ENCODE results near the gene SIRPA. TPM values are rescaled to one million over a fixed set of nuclear protein-coding genes. Genes with fewer than 3 reads are reported as not detected.

The SIRPA gene
- polyA plus RNA-seq, 3 donors from 2014 or later = 0.29 to 0.39 TPM; not detected in 1

- Mint-ChIP-seq H3K27ac (no peak overlapping the region), H3K4me1 (no peaks in the 10 kb centered on the region), H3K27me3 (ENCODE audit: low read depth in 3 of 3) (peaks cover 0 to 11% (median 8%) of the 10 kb centered on the region in 3 donors), H3K4me3 (no peak overlapping the region), H3K36me3 (no peaks in the 10 kb centered on the region), H3K9me3 (no peaks in the 10 kb centered on the region)
- DNase-seq = no peak
Observed at GRCh38 chr20:1887756-1888155, 7.5 kb upstream of the SIRPA start.

DNA sequence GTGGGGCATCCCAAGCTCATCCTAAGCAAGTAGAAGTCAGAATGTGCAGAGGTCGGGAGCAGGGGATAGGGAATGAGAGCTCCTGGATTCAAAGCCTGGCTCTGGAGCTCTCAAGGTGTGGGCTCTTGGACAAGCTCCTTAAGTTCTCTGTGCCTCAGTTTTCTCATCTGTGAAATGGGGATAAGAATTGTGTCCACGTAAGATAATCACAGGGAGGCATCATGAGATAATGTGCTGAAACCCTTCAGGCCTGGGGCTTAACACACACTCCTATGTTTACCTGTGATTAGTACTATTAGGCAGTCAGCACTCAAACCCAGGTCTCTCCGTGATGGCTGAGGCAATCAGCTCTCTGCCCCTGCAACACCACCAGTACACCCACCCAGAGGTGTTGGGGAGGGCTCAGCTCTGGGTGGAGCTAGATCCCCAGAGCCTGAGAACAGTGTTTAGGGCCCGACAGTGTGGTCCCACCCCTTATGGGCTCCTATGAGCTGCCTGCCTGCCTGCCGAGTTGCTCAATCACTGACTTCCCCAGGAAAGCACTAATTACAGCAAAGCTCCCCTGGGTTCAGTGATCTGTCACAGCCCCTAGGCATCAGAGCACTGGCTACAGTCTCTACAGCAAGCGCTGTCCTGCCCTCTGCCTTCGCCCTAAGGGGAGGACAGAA, 6.3 kb upstream of the SIRPA start:
- H3K9me3 Mint-ChIP-seq = no peaks in the 10 kb centered on the region
- H3K4me1 Mint-ChIP-seq = no peaks in the 10 kb centered on the region
- H3K36me3 Mint-ChIP-seq = no peaks in the 10 kb centered on the region
- no peak overlapping the region for H3K4me3 Mint-ChIP-seq
- H3K27me3 Mint-ChIP-seq (ENCODE audit: low read depth in 3 of 3) = peaks cover 0 to 11% (median 8%) of the 10 kb centered on the region in 3 donors
- DNase-seq = no peak
- H3K27ac Mint-ChIP-seq = no peak overlapping the region

DNA sequence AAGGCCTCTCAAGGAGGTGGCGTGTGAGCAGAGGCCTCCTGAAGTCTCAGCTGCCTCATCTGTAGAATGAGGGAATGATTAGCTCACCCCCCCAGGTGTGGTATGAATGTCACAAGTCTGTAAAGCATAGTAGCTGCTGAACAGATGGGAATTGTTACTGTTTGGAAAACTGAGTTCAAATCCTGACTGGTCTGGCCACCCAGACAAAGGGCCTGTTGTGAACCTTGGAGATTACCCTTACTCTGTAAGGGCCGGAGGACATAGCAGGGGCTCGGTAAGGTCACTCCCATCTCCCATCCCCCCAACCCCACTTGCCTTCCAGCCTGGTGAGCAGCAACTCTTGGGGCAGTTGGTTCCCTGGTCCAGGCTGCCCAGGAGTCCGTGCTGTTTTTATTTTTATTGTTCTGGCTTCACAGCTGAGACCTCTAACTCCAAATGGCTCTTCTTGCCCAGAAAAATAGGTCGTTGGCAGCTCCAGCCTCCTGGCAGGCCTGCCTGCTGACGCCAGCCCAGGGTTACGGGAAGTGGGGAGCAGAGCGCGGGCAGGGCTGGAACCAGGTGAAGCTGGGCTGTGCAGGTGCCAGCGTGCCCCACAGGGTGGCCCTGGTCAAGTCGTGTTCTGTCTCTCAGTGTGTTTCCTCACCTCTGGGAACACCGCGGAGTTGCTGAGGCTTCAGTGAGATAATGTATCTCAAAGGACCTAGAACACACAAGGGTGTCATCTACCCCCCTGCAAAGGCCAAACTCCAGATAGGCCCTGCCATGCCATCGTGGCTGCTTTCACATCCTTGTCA, 4.5 kb upstream of the SIRPA start:
- H3K9me3 Mint-ChIP-seq = no peaks in the 10 kb centered on the region
- no peak overlapping the region for H3K27ac Mint-ChIP-seq
- H3K4me3 Mint-ChIP-seq = no peak overlapping the region
- H3K4me1 Mint-ChIP-seq = no peaks in the 10 kb centered on the region
- DNase-seq = no peak
- H3K27me3 Mint-ChIP-seq (ENCODE audit: low read depth in 3 of 3) = peaks cover 2 to 8% (median 6%) of the 10 kb centered on the region in 3 donors
- H3K36me3 Mint-ChIP-seq = no peaks in the 10 kb centered on the region

- Mint-ChIP-seq H3K27me3 (ENCODE audit: low read depth in 3 of 3) (peaks cover 7 to 11% (median 9%) of the 10 kb centered on the region in 3 donors), H3K36me3 (no peaks in the 10 kb centered on the region), H3K27ac (no peak overlapping the region), H3K9me3 (no peaks in the 10 kb centered on the region), H3K4me1 (peaks cover 0 to 4% of the 10 kb centered on the region in 2 donors), H3K4me3 (no peak overlapping the region)
- DNase-seq = no peak
Observed at GRCh38 chr20:1891263-1892118, 3.7 kb upstream of the SIRPA start.

- H3K36me3 Mint-ChIP-seq = no peaks in the 10 kb centered on the region
- no peak overlapping the region for H3K27ac Mint-ChIP-seq
- peaks cover 7 to 11% (median 9%) of the 10 kb centered on the region in 3 donors for H3K27me3 Mint-ChIP-seq (ENCODE audit: low read depth in 3 of 3)
- peaks cover 0 to 4% of the 10 kb centered on the region in 2 donors for H3K4me1 Mint-ChIP-seq
- DNase-seq = no peak
- H3K4me3 Mint-ChIP-seq = no peak overlapping the region
- no peaks in the 10 kb centered on the region for H3K9me3 Mint-ChIP-seq
Observed at GRCh38 chr20:1892119-1892385, 3.2 kb upstream of the SIRPA start.

GRCh38 chr20:1893721-1894470, 1.3 kb upstream of the SIRPA start:
- Mint-ChIP-seq H3K36me3 (no peaks in the 10 kb centered on the region), H3K27me3 (ENCODE audit: low read depth in 3 of 3) (peaks cover 2 to 16% (median 7%) of the 10 kb centered on the region in 3 donors), H3K9me3 (no peaks in the 10 kb centered on the region), H3K27ac (no peak overlapping the region), H3K4me3 (peak overlapping the region in 1 of 5 donors; percentile 26), H3K4me1 (peaks cover 0 to 4% of the 10 kb centered on the region in 2 donors)
- DNase-seq = no peak

DNA sequence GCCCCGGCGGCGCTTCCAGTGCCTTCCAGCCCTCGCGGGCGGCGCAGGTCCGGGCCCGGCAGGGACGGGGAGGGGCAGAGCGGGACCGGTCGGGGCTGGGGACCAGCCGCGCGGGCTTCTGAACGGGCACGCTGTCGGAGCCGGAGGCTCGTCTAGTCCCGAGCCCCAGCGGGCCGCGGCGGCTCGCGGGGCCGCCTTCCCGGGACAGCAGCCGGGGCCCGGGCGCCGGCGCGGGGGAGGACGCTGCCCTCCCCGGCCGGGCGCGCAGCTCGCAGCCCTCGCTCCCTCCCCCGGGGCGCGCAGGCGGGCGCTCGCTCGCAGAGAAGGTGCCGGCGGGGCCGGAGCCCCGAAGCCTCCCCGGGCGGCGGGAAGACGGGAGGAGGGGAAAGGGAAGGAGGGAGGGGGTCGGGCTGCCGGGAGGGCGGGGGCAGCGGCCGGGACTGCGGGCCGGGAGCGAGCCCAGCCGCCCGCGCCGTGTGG, 696 bp upstream of the SIRPA start:
- H3K36me3 Mint-ChIP-seq = no peaks in the 10 kb centered on the region
- no peak for DNase-seq
- no peak overlapping the region for H3K27ac Mint-ChIP-seq
- H3K27me3 Mint-ChIP-seq (ENCODE audit: low read depth in 3 of 3) = peaks cover 2 to 18% (median 9%) of the 10 kb centered on the region in 3 donors
- no peaks in the 10 kb centered on the region for H3K9me3 Mint-ChIP-seq
- no peak overlapping the region for H3K4me3 Mint-ChIP-seq
- peaks cover 0 to 4% of the 10 kb centered on the region in 2 donors for H3K4me1 Mint-ChIP-seq

- H3K36me3 Mint-ChIP-seq = no peaks in the 10 kb centered on the region
- H3K4me3 Mint-ChIP-seq = peak overlapping the region in 3 of 5 donors; percentile 7 to 21 (median 18)
- H3K9me3 Mint-ChIP-seq = no peaks in the 10 kb centered on the region
- peaks cover 0 to 4% of the 10 kb centered on the region in 2 donors for H3K4me1 Mint-ChIP-seq
- DNase-seq = no peak
- H3K27me3 Mint-ChIP-seq (ENCODE audit: low read depth in 3 of 3) = peaks cover 2 to 17% (median 10%) of the 10 kb centered on the region in 3 donors
- no peak overlapping the region for H3K27ac Mint-ChIP-seq
Observed at GRCh38 chr20:1895674-1896483, 672 bp downstream of the SIRPA start.

DNA sequence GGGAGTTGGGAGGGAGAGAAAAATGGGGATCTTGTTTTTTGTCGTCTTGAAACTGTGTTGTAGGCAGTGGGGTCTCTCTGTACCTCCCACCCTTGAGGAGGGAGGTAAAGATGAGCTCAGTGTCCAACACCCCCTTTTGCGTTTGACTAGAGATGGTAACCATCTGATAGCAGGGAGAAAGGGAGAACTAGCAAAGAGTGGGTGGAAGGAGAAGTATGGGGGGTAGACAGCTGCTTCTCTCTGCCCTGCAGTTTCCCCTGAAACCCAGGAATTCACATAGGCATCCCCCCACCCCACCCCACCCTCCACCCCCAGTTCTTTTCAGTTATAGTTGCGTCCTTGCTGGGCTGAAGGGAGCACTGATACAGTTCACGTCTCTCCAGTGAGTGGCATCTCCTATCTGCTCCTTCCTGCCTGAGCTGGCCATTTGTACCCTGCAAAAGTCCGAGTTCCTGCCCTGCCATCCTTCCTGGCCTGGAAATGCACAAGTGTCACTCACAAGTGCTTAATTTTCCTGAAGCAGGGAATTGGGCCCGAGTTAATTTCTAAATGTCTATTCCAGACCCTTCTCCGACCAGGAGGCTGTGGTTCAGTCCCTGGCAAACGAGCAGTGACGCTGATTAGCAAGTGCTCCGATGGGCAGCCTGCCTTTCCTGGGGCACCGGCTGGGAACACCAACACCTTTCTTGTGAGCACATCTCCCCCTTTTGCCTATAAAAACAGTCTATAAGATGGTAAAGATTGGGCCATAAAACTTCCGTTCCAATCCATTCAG, 1.5 kb downstream of the SIRPA start:
- Mint-ChIP-seq H3K27me3 (ENCODE audit: low read depth in 3 of 3) (peaks cover 2 to 18% (median 10%) of the 10 kb centered on the region in 3 donors), H3K36me3 (no peaks in the 10 kb centered on the region), H3K4me3 (peak overlapping the region in 1 of 5 donors; percentile 17), H3K9me3 (no peaks in the 10 kb centered on the region), H3K4me1 (peaks cover 0 to 4% of the 10 kb centered on the region in 2 donors), H3K27ac (no peak overlapping the region)
- no peak for DNase-seq

DNA sequence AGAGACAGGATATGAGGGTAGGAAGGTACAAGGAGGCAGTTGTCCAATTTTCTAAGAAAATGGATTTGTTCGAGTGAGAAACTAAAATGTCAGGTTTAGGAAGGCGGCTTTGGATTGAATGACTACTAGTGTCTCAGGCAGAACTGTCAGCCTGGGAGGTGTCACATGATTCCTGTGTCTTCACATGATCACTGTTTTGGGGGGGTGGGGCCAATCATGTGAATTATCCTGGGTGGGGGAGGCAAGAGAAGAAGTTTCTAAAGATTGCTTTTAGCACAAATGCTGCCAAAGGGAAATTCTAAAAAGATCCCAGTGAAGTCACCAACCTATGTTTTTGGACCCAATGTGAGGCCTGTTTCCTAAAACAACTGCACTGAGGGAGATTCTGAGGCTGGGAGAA, 2.3 kb downstream of the SIRPA start:
- no peak for DNase-seq
- Mint-ChIP-seq H3K4me1 (peaks cover 0 to 4% of the 10 kb centered on the region in 2 donors), H3K4me3 (no peak overlapping the region), H3K36me3 (no peaks in the 10 kb centered on the region), H3K9me3 (no peaks in the 10 kb centered on the region), H3K27ac (no peak overlapping the region), H3K27me3 (ENCODE audit: low read depth in 3 of 3) (peaks cover 2 to 17% (median 12%) of the 10 kb centered on the region in 3 donors)

- Mint-ChIP-seq H3K27ac (no peak overlapping the region), H3K4me1 (peaks cover 0 to 4% of the 10 kb centered on the region in 2 donors), H3K36me3 (no peaks in the 10 kb centered on the region), H3K27me3 (ENCODE audit: low read depth in 3 of 3) (peaks cover 2 to 17% (median 12%) of the 10 kb centered on the region in 3 donors), H3K4me3 (no peak overlapping the region), H3K9me3 (no peaks in the 10 kb centered on the region)
- no peak for DNase-seq
Observed at GRCh38 chr20:1897965-1898464, 2.8 kb downstream of the SIRPA start.
